Neural cell (in vitro differentiated cells): ENCODE results near the gene HIVEP3. TPM values are rescaled to one million over a fixed set of nuclear protein-coding genes. Genes with fewer than 3 reads are reported as not detected.

Experiments
- H2AFZ ChIP-seq: fragments of 200-600, 300-800 bp; sonication (generic), shearing (Covaris generic); 2 replicates; pipeline ENCODE4 v1.6.0; 2014; ENCODE audit warnings: low read depth, mild to moderate bottlenecking, antibody characterized with exemption, low read length, moderate library complexity
- H3F3A ChIP-seq: fragments of 200-600 bp; shearing (Covaris generic); 2 replicates; pipeline ENCODE4 v1.6.1; 2016; ENCODE audit warnings: mild to moderate bottlenecking, moderate library complexity, mixed read lengths, antibody characterized with exemption, low read length; ENCODE audit not compliant: insufficient read depth, poor library complexity, severe bottlenecking
- H3K27ac ChIP-seq: fragments of 200-600, 300-800 bp; sonication (generic), shearing (Covaris generic); 2 replicates; pipeline ENCODE4 v1.5.1; 2014; ENCODE audit warnings: mild to moderate bottlenecking, low read length, moderate library complexity
- H3K27me3 ChIP-seq: fragments of 300-800, 200-600 bp; sonication (generic), shearing (Covaris generic); 2 replicates; pipeline ENCODE4 v1.6.0; 2014; ENCODE audit warnings: mild to moderate bottlenecking, low read depth, low read length, moderate library complexity; ENCODE audit not compliant: insufficient read depth
- H3K36me3 ChIP-seq: fragments of 300-800, 200-600 bp; sonication (generic), shearing (Covaris generic); 2 replicates; pipeline ENCODE4 v1.5.1; 2014; ENCODE audit warnings: mild to moderate bottlenecking, antibody characterized with exemption, low read length, moderate library complexity; ENCODE audit not compliant: insufficient read depth
- H3K4me2 ChIP-seq: fragments of 300-800, 200-600 bp; sonication (generic), shearing (Covaris generic); 2 replicates; pipeline ENCODE4 v1.6.0; 2014; ENCODE audit warnings: mild to moderate bottlenecking, low read length
- H3K4me3 ChIP-seq: fragments of 300-800, 200-600 bp; sonication (generic), shearing (Covaris generic); 2 replicates; pipeline ENCODE4 v1.5.1; 2014; ENCODE audit warnings: mild to moderate bottlenecking, low read length, moderate library complexity
- H3K79me2 ChIP-seq: fragments of 200-600 bp; shearing (Covaris generic); replicated peaks from 2 replicates; pipeline ENCODE4 v1.6.0; 2014; ENCODE audit warnings: mild to moderate bottlenecking, low read length, moderate library complexity; ENCODE audit not compliant: insufficient read depth
- H3K9ac ChIP-seq: fragments of 300-800, 200-600 bp; sonication (generic), shearing (Covaris generic); 2 replicates; pipeline ENCODE4 v1.6.1; 2016; ENCODE audit warnings: mild to moderate bottlenecking, low read length, mixed read lengths
- H3K9me2 ChIP-seq: fragments of 200-600 bp; shearing (Covaris generic); 2 replicates; pipeline ENCODE4 v1.6.1; 2016; ENCODE audit warnings: mild to moderate bottlenecking, low read length, mixed read lengths; ENCODE audit not compliant: insufficient read depth
- H3K9me3 ChIP-seq: fragments of 200-600, 300-800 bp; sonication (generic), shearing (Covaris generic); 2 replicates; pipeline ENCODE4 v1.6.1; 2016; ENCODE audit warnings: mild to moderate bottlenecking, mixed run types, low read length, moderate library complexity, mixed read lengths
- H4K20me1 ChIP-seq: fragments of 200-600 bp; shearing (Covaris generic); 2 replicates; pipeline ENCODE4 v1.6.1; 2016; ENCODE audit warnings: mild to moderate bottlenecking, mixed run types; ENCODE audit not compliant: insufficient read depth
- CTCF ChIP-seq: fragments of 450-650 bp; IDR thresholded peaks from 2 replicates; pipeline ENCODE4 v1.5.1; 2014; ENCODE audit warnings: antibody characterized with exemption, mild to moderate bottlenecking, moderate library complexity; ENCODE audit not compliant: poor library complexity, severe bottlenecking
- EP300 ChIP-seq: fragments of 450-650 bp; conservative IDR thresholded peaks from 2 replicates; pipeline ENCODE4 v1.6.1; 2014; ENCODE audit warnings: antibody characterized with exemption, mild to moderate bottlenecking, moderate library complexity; ENCODE audit not compliant: poor library complexity, severe bottlenecking
- EZH2 ChIP-seq: fragments of 200-600, 300-800 bp; shearing (Covaris generic), sonication (generic); IDR thresholded peaks from 2 replicates; pipeline ENCODE4 v1.6.1; 2014; ENCODE audit warnings: antibody characterized with exemption, low read length, borderline replicate concordance, mild to moderate bottlenecking; ENCODE audit not compliant: insufficient read depth, poor library complexity, severe bottlenecking
- MXI1 ChIP-seq: fragments of 450-650 bp; conservative IDR thresholded peaks from 2 replicates; pipeline ENCODE4 v1.6.1; 2014; ENCODE audit warnings: antibody characterized with exemption, mild to moderate bottlenecking; ENCODE audit not compliant: poor library complexity, severe bottlenecking
- POLR2AphosphoS5 ChIP-seq: IDR thresholded peaks from 2 replicates; pipeline ENCODE4 v1.6.1; 2012
- RAD21 ChIP-seq: fragments of 450-650 bp; conservative IDR thresholded peaks from 2 replicates; pipeline ENCODE4 v1.6.1; 2014; ENCODE audit warnings: antibody characterized with exemption, mild to moderate bottlenecking, moderate library complexity
- REST ChIP-seq: IDR thresholded peaks from 2 replicates; pipeline ENCODE4 v1.6.1; 2012; ENCODE audit warnings: borderline replicate concordance
- SMC3 ChIP-seq: fragments of 450-650 bp; conservative IDR thresholded peaks from 2 replicates; pipeline ENCODE4 v1.6.1; 2014; ENCODE audit warnings: antibody characterized with exemption, mild to moderate bottlenecking, moderate library complexity; ENCODE audit not compliant: poor library complexity
- TAF1 ChIP-seq: IDR thresholded peaks from 2 replicates; pipeline ENCODE4 v1.6.1; 2012; ENCODE audit warnings: low read depth
- polyA plus RNA-seq: library from polyadenylated mRNA; depleted of rRNA; stranded (reverse); fragments of >200 nt; gene quantifications from 2 replicates; pipeline ENCODE4 v1.2.3, GENCODE V29; 2014

HIVEP3 gene
- polyA plus RNA-seq, 1 donor from 2014 or later = 2.6 TPM

- Histone ChIP-seq H2AFZ (no peak overlapping the region), H3K9ac (no peak overlapping the region), H3K36me3 (no peaks in the 10 kb centered on the region), H3K9me3 (no peaks in the 10 kb centered on the region), H3K79me2 (no peaks in the 10 kb centered on the region), H4K20me1 (no peaks in the 10 kb centered on the region), H3K27ac (no peak overlapping the region), H3F3A (no peaks in the 10 kb centered on the region), H3K9me2 (no peaks in the 10 kb centered on the region), H3K4me3 (no peak overlapping the region), H3K4me2 (no peak overlapping the region), H3K27me3 (no peaks in the 10 kb centered on the region)
- no peak for TF ChIP-seq REST
- no peak for TF ChIP-seq EZH2
- no peak for TF ChIP-seq EP300
- no peak for TF ChIP-seq MXI1
- TF ChIP-seq CTCF = no peak
- TF ChIP-seq POLR2AphosphoS5 = no peak
- TF ChIP-seq TAF1 = no peak
- no peak for TF ChIP-seq SMC3
- TF ChIP-seq RAD21 = no peak
These were observed 370.8 kb downstream of the HIVEP3 start for GRCh38 chr1:41547781-41548560.

- Histone ChIP-seq H3K9ac (no peak overlapping the region), H3K4me3 (no peak overlapping the region), H2AFZ (no peak overlapping the region), H3K27me3 (no peaks in the 10 kb centered on the region), H3K27ac (no peak overlapping the region), H4K20me1 (no peaks in the 10 kb centered on the region), H3K36me3 (no peaks in the 10 kb centered on the region), H3K79me2 (no peaks in the 10 kb centered on the region), H3K9me2 (no peaks in the 10 kb centered on the region), H3K4me2 (no peak overlapping the region), H3F3A (no peaks in the 10 kb centered on the region), H3K9me3 (no peaks in the 10 kb centered on the region)
- TF ChIP-seq REST (no peak), RAD21 (no peak), SMC3 (no peak), POLR2AphosphoS5 (no peak), TAF1 (no peak), EP300 (no peak), EZH2 (no peak), CTCF (no peak), MXI1 (no peak)
These were observed 371.4 kb downstream of the HIVEP3 start for GRCh38 chr1:41547336-41547735.
